GM21737 (cell line): ENCODE data around the gene TRIM44.
"Not testable (repeated sequence)": the region's sequence is repeated elsewhere in the genome, so short reads cannot be mapped to it uniquely, and the experiment has no call there.

ENCODE experiments used
- ATAC-seq: cut with Tn5 transposase; IDR thresholded peaks from one replicate; pipeline ENCODE4 v1.9.1; 2021; ENCODE audit warnings: mild to moderate bottlenecking, moderate library complexity; ENCODE audit not compliant: unreplicated experiment

TRIM44 gene

GRCh38 chr11:35750315-35750714 lies 87.7 kb downstream of the TRIM44 start:
- no peak for ATAC-seq

- ATAC-seq = no peak
These were observed 88.5 kb downstream of the TRIM44 start for GRCh38 chr11:35750981-35751663.

GRCh38 chr11:35751664-35752061 lies 89.1 kb downstream of the TRIM44 start:
- ATAC-seq = no peak

- no peak for ATAC-seq
These were observed 89.5 kb downstream of the TRIM44 start for GRCh38 chr11:35752115-35752514.

- ATAC-seq = not testable (repeated sequence)
These were observed 91.0 kb downstream of the TRIM44 start for GRCh38 chr11:35753573-35753972.

- not testable (repeated sequence) for ATAC-seq
These were observed 97.4 kb downstream of the TRIM44 start for GRCh38 chr11:35759951-35760350.

GRCh38 chr11:35761899-35762298 lies 99.3 kb downstream of the TRIM44 start:
- no peak for ATAC-seq

- no peak for ATAC-seq
These were observed 100.7 kb downstream of the TRIM44 start for GRCh38 chr11:35763301-35763700.

- no peak for ATAC-seq
These were observed 101.2 kb downstream of the TRIM44 start for GRCh38 chr11:35763765-35764164.

GRCh38 chr11:35764417-35764816 lies 101.8 kb downstream of the TRIM44 start:
- ATAC-seq = no peak

- ATAC-seq = no peak
These were observed 102.6 kb downstream of the TRIM44 start for GRCh38 chr11:35765211-35765610.

- ATAC-seq = no peak
These were observed 104.1 kb downstream of the TRIM44 start for GRCh38 chr11:35766651-35767050.

GRCh38 chr11:35770425-35770824 lies 107.8 kb downstream of the TRIM44 start:
- not testable (repeated sequence) for ATAC-seq

- ATAC-seq = no peak
These were observed 109.1 kb downstream of the TRIM44 start for GRCh38 chr11:35771722-35772121.

GRCh38 chr11:35777241-35777640 lies 114.7 kb downstream of the TRIM44 start:
- not testable (repeated sequence) for ATAC-seq

GRCh38 chr11:35778943-35779342 lies 116.4 kb downstream of the TRIM44 start:
- not testable (repeated sequence) for ATAC-seq

- no peak for ATAC-seq
These were observed 116.8 kb downstream of the TRIM44 start for GRCh38 chr11:35779409-35779808.

- ATAC-seq = no peak
These were observed 118.6 kb downstream of the TRIM44 start for GRCh38 chr11:35780951-35781860.

- ATAC-seq = no peak
These were observed 119.4 kb downstream of the TRIM44 start for GRCh38 chr11:35781861-35782470.

GRCh38 chr11:35783809-35784208 lies 121.2 kb downstream of the TRIM44 start:
- ATAC-seq = no peak

- ATAC-seq = peak; percentile 51
These were observed 122.1 kb downstream of the TRIM44 start for GRCh38 chr11:35784699-35785098.
